ENCODE data around the gene SIN3A.

DNA sequence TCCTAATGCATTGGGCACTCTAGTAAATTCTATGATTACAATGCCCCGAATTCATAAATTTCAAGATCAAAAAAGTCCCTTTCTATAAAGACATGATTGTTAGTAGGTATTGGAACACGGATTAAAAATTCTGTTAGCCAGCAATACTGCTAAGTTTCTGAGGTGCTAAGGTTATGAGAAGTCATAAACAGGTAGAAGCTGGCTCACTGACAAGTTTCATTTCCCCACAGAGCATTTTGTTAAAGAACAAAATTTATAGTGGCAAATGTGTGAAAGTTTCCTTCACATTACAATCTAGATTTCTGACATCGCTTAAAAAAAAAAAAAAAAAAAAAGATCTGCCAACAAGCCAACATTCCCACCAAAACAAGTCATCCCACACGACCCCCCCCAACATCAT is 70.7 kb downstream of the SIN3A start:
- TF ChIP-seq, protein P1, sequence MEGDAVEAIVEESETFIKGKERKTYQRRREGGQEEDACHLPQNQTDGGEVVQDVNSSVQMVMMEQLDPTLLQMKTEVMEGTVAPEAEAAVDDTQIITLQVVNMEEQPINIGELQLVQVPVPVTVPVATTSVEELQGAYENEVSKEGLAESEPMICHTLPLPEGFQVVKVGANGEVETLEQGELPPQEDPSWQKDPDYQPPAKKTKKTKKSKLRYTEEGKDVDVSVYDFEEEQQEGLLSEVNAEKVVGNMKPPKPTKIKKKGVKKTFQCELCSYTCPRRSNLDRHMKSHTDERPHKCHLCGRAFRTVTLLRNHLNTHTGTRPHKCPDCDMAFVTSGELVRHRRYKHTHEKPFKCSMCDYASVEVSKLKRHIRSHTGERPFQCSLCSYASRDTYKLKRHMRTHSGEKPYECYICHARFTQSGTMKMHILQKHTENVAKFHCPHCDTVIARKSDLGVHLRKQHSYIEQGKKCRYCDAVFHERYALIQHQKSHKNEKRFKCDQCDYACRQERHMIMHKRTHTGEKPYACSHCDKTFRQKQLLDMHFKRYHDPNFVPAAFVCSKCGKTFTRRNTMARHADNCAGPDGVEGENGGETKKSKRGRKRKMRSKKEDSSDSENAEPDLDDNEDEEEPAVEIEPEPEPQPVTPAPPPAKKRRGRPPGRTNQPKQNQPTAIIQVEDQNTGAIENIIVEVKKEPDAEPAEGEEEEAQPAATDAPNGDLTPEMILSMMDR (conservative IDR thresholded peaks at IDR 0.05; ENCODE audit: low read depth in 2 of 2): no peak
- TF ChIP-seq EZH2 (IDR thresholded peaks at IDR 0.05; ENCODE audit: low read depth, unreplicated experiment): no peak
- TF ChIP-seq, protein P2, sequence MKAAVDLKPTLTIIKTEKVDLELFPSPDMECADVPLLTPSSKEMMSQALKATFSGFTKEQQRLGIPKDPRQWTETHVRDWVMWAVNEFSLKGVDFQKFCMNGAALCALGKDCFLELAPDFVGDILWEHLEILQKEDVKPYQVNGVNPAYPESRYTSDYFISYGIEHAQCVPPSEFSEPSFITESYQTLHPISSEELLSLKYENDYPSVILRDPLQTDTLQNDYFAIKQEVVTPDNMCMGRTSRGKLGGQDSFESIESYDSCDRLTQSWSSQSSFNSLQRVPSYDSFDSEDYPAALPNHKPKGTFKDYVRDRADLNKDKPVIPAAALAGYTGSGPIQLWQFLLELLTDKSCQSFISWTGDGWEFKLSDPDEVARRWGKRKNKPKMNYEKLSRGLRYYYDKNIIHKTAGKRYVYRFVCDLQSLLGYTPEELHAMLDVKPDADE (IDR thresholded peaks at IDR 0.05): no peak
- no peak for TF ChIP-seq POLR2AphosphoS5 (IDR thresholded peaks at IDR 0.05; ENCODE audit: low read depth)
- TF ChIP-seq EZH2phosphoT487 (IDR thresholded peaks at IDR 0.05; ENCODE audit: unreplicated experiment): no peak
- TF ChIP-seq, protein P3, sequence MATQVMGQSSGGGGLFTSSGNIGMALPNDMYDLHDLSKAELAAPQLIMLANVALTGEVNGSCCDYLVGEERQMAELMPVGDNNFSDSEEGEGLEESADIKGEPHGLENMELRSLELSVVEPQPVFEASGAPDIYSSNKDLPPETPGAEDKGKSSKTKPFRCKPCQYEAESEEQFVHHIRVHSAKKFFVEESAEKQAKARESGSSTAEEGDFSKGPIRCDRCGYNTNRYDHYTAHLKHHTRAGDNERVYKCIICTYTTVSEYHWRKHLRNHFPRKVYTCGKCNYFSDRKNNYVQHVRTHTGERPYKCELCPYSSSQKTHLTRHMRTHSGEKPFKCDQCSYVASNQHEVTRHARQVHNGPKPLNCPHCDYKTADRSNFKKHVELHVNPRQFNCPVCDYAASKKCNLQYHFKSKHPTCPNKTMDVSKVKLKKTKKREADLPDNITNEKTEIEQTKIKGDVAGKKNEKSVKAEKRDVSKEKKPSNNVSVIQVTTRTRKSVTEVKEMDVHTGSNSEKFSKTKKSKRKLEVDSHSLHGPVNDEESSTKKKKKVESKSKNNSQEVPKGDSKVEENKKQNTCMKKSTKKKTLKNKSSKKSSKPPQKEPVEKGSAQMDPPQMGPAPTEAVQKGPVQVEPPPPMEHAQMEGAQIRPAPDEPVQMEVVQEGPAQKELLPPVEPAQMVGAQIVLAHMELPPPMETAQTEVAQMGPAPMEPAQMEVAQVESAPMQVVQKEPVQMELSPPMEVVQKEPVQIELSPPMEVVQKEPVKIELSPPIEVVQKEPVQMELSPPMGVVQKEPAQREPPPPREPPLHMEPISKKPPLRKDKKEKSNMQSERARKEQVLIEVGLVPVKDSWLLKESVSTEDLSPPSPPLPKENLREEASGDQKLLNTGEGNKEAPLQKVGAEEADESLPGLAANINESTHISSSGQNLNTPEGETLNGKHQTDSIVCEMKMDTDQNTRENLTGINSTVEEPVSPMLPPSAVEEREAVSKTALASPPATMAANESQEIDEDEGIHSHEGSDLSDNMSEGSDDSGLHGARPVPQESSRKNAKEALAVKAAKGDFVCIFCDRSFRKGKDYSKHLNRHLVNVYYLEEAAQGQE (IDR thresholded peaks at IDR 0.05; ENCODE audit: unreplicated experiment): no peak
- no peak for TF ChIP-seq JUNB (IDR thresholded peaks at IDR 0.05; ENCODE audit: unreplicated experiment)
- TF ChIP-seq, protein P4, sequence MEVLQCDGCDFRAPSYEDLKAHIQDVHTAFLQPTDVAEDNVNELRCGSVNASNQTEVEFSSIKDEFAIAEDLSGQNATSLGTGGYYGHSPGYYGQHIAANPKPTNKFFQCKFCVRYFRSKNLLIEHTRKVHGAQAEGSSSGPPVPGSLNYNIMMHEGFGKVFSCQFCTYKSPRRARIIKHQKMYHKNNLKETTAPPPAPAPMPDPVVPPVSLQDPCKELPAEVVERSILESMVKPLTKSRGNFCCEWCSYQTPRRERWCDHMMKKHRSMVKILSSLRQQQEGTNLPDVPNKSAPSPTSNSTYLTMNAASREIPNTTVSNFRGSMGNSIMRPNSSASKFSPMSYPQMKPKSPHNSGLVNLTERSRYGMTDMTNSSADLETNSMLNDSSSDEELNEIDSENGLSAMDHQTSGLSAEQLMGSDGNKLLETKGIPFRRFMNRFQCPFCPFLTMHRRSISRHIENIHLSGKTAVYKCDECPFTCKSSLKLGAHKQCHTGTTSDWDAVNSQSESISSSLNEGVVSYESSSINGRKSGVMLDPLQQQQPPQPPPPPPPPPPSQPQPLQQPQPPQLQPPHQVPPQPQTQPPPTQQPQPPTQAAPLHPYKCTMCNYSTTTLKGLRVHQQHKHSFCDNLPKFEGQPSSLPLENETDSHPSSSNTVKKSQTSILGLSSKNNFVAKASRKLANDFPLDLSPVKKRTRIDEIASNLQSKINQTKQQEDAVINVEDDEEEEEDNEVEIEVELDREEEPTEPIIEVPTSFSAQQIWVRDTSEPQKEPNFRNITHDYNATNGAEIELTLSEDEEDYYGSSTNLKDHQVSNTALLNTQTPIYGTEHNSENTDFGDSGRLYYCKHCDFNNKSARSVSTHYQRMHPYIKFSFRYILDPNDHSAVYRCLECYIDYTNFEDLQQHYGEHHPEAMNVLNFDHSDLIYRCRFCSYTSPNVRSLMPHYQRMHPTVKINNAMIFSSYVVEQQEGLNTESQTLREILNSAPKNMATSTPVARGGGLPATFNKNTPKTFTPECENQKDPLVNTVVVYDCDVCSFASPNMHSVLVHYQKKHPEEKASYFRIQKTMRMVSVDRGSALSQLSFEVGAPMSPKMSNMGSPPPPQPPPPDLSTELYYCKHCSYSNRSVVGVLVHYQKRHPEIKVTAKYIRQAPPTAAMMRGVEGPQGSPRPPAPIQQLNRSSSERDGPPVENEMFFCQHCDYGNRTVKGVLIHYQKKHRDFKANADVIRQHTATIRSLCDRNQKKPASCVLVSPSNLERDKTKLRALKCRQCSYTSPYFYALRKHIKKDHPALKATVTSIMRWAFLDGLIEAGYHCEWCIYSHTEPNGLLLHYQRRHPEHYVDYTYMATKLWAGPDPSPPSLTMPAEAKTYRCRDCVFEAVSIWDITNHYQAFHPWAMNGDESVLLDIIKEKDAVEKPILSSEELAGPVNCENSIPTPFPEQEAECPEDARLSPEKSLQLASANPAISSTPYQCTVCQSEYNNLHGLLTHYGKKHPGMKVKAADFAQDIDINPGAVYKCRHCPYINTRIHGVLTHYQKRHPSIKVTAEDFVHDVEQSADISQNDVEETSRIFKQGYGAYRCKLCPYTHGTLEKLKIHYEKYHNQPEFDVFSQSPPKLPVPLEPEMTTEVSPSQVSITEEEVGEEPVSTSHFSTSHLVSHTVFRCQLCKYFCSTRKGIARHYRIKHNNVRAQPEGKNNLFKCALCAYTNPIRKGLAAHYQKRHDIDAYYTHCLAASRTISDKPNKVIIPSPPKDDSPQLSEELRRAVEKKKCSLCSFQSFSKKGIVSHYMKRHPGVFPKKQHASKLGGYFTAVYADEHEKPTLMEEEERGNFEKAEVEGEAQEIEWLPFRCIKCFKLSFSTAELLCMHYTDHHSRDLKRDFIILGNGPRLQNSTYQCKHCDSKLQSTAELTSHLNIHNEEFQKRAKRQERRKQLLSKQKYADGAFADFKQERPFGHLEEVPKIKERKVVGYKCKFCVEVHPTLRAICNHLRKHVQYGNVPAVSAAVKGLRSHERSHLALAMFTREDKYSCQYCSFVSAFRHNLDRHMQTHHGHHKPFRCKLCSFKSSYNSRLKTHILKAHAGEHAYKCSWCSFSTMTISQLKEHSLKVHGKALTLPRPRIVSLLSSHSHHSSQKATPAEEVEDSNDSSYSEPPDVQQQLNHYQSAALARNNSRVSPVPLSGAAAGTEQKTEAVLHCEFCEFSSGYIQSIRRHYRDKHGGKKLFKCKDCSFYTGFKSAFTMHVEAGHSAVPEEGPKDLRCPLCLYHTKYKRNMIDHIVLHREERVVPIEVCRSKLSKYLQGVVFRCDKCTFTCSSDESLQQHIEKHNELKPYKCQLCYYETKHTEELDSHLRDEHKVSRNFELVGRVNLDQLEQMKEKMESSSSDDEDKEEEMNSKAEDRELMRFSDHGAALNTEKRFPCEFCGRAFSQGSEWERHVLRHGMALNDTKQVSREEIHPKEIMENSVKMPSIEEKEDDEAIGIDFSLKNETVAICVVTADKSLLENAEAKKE (CRISPR knock-in tag; IDR thresholded peaks at IDR 0.05): no peak
- no peak for TF ChIP-seq CREB1 (CRISPR knock-in tag; IDR thresholded peaks at IDR 0.05; ENCODE audit: low read depth)

All from GM23338 (cell line).